ACHN (cell line): ENCODE results near the gene NBAS.

Experiments
- DNase-seq: peaks from one replicate; pipeline ENCODE4 v3.0.0-alpha.2; 2015
- in situ Hi-C: cut with HindIII; loops from 2 replicates; pipeline ENCODE4 v1.10.0; 2017; ENCODE audit warnings: low sequenced_read_pairs, low pct_ligation_motif_present, low pct_unique_long_range_greater_than_20kb

Gene NBAS

DNA sequence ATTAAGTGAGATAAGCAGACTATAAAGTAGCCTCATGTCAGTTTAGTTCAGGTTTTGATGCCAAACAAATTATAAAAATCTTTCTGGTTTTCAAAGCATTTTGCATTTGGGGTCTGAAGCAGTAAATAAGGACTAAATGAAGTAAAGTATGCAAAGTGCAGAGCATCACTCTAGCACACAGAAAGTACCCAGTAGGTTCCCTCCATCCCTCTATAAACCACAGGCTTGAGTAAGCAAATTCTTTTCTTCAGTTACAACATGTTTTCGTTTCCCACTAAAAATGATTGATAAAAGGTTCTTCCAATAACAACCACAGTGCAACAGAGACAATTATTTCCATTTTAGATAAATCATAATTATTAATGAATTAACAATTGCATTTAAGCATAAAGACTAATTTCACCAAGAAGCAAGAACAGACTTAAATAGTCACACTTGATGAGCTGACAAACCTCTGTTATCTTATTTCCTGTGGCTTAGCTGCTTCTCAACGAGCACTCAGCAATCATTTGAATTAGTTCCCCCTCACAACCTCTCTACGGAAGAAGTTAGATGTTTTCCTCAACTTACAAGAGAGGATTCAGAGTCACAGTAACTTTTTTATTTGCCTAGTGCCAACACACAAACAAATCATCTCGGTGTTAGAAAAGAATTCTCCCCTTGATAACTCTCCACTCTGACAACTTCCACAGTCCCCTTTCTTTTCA lies 249.8 kb downstream of the NBAS start:
- no peak for DNase-seq
- in situ Hi-C loops = no loop called here

DNA sequence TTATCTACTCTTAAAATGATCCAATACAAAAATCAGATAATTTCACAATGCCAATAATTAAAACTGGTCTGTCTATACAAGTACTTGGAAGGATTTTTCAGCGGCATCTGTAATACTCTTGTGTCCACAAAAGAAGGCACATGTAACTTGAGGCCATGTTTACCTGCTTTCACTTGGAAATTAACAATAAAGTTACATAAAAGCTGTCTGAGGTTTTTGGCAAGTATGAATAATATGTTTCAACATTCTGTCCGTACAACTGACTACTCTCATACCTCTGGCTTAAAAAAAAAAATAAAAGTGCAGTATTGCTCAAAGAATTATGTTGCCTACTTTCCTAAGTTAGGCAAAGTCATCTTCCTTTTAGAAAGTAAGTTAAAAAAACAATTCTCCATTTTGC lies 253.6 kb downstream of the NBAS start:
- in situ Hi-C loops = no loop called here
- no peak for DNase-seq

DNA sequence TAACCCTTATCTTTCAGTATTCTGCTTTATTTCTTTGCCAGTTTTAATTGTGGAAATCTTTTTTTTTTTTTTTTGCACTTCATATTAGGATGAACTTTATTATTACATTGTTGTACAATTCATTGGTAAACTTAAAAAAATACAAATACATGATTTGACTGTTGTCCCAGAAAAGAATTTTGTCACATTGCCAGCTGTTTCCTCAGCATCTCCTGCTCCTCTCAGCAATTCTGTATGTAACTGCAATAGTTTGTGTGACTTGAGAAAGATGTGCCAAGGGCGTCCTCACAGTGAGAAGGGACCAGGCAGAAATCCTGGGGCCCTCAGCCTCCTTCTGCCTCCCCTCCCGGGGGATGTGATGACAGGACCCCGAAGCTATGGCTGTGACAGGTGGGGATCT lies 254.4 kb downstream of the NBAS start:
- in situ Hi-C loops = no loop called here
- DNase-seq = no peak

DNA sequence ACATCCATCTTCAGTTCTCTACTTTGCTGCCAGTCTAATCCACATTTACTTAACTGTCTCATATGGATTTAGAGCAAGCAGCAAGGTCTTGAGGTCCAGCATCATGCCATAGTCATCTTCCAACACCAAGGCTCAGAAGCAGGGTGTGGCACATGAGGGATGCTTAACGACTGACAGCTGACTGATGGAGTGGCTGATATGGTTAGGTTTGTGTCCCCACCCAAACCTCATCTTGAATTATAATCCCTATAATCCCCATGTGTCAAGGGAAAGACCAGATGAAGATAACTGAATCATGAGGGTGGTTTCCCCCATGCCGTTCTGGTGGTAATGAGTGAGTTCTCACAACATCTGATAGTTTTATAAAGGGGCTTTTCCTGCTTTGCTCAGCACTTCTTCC lies 257.3 kb downstream of the NBAS start:
- in situ Hi-C loops = no loop called here

DNA sequence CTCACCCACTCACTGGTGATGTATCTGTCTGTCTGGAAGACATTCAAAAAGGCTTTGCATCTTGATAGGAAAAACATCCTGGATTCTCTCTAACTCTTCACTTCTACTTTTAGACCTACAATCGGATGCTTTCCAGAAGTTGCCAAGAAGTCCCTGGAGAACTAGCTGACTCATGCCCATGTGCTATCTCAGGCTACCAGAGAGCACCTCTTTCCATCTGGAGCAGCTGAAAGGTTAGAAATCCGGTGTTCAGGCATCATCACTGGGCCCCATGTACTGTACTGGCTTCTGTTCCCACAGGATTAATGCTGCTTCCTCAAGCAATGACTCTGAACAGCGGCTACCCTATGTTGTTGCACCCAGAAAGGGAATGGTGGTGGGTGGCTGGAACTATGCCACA lies 259.0 kb downstream of the NBAS start:
- no peak for DNase-seq
- in situ Hi-C loops = no loop called here

More for the DNA sequence above, 257.3 kb downstream of the NBAS start:
- no peak for DNase-seq

DNA sequence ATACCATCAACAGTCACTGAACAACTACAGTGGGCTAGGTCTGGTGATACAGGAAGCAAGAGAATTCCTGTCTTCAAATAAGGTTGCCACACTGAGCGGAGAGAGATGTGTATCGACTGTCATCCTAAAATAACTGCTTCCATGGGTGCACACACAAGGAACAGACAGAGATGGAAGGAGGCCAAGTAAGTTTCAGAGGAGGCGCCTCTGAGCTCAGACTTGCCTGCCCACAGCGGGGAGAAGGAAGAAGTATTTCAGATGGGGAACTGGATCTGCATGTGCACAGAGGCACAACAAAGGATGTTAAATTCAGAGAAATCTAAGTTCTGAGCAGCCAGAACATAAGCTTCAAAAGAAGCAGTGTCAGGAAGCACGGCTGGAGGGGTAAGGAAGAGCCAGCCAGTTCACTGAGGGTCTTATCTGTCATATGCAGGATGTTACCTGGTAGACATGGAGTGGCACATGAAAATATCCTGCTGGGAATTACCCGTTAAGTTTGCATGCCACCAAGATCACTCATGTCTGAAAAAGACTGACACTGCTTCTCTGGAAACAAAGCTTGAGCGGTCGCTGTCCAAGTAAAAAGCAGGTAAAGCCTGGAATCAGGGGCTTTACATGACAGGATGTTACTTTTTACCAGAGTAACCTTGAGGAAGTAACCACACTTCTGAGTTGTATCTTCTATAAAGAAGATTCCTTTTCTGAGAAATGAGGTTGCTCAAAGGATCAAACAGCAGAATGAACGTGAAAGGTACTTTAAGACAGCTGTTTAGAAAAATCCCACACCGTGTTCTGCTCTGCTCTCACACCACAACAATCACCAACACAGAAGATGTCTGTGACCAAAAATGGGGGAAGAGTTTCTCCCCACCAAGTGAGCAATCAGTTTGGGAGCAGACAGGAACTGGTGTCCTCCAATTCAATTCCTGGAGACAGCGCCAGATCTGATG lies 260.2 kb downstream of the NBAS start:
- in situ Hi-C loops = no loop called here
- DNase-seq = no peak

DNA sequence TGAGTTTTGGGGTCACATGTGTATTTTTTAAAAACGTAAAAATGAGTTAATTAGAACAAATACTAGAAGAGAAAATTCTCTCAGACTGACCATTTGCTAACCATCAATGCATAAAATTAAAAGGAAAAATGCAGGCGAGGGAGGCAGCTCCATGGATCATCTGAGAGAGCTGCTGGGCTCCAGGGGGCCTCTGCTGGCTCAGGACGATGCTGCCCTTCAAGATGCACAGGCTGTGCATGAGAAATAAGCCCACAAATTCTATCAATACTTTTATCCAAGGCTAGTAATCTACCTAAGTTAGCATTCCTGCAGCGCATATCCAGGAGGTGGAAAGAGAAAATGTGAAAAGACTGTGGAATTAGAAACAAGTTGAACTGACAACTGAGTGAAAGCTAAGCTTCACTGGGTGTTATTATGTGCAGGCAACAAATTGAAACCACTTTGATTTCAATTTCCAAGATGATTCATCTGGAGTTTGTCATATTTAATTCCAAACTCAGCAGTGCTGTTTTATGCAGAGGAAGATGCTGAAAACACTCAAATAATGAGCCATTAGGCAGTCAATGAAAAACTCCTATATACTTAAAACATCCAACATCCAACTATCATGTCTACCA lies 261.1 kb downstream of the NBAS start:
- in situ Hi-C loops = no loop called here
- no peak for DNase-seq

DNA sequence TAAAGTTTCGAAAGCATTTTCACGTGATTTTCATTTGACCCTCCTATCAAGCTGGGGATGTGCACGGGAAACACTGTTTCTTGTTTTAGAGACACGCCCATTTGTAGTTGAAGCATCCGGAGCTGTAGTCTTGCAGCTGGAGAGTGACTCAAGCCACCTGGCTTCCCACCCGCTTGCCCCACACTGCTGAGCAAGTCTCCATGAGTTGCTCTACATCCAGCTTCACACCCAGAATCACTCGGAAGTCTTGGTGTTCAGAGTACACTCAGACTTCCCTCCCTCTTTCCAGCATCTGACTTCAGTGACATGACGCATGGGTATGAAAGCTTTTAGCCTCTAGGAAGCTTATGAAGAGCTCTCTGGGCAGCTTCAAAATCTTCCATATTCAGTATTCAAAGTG lies 262.4 kb downstream of the NBAS start:
- no peak for DNase-seq
- in situ Hi-C loops = no loop called here

DNA sequence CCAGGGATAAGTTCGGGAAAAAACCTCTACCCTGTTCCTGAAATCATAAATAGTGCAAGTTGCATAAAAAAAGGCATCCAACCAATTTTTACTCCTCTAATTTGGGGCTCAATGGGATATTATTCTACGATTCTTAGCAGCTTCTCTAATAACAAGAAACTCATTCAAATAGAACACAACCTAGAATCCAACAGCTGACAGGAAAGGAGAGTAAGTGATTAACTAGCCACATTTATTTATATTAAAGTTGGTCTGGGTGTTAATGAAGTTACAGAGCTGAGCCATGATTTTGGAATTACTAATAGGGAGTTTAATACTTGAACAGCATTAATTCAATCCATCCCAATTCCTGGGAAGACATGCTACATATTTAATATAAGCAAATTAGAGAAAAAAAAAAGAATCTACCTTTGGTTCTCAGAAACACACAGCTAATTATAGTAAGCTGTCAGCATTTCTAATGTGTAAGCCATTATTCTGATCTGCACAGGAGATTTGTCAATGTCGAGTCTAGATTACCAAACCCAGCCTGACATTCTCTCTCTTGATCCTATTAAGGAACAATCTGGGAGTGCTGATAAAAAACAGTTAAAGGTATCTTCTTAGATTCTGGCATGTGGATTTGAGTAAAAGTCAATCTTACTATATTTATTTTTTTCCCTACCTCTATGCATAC lies 267.7 kb downstream of the NBAS start:
- DNase-seq = no peak

DNA sequence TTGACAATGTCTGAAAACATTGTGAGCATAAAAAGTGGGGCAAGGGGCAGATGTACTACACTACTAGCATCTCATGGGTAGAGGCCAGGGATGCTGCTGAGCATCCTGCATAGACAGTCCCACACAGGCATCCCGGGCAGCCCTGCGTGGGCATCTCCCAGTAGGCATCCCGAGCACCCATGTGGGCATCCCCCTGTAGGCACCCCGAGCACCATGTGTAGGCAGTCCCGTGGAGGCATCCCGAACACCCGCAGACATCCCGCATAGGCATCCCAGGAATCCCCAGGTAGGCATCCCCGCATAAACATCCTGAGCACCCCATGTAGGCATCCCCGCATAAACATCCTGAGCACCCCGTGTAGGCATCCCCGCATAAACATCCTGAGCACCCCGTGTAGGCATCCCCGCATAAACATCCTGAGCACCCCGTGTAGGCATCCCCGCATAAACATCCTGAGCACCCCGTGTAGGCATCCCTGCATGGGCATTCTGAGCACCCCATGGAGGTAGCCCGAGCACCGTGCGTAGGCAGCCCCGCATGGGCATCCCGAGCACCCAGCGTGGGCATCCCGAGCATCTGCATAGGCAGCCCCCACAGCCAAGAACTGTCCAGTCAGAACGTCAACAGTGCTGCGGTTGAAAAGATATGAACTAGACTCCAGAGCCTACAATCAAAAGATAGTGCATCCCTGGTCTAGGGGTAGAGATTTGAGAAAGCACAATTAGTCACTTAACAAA lies 273.5 kb downstream of the NBAS start:
- DNase-seq = no peak
- in situ Hi-C loops = no loop called here

More for the DNA sequence above, 267.7 kb downstream of the NBAS start:
- in situ Hi-C loops = no loop called here

DNA sequence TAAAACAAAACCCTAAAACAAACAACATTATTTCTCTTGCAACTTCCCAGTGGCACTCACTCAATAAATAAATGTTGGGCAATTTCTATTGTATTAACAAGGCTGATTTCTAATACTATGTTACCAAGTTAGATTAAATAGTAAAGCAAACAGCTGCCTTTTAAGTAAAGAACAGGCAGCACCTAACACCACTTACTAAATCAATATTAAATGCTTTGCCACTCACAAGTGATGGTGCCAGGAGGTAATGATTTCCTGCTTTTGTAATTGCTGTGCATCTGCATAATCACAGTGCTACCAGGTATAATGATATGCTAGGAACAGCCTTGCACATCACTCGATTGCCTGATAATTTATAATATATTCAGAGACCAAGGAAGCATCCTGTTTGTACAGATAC lies 276.5 kb downstream of the NBAS start:
- DNase-seq = no peak
- in situ Hi-C loops = no loop called here

DNA sequence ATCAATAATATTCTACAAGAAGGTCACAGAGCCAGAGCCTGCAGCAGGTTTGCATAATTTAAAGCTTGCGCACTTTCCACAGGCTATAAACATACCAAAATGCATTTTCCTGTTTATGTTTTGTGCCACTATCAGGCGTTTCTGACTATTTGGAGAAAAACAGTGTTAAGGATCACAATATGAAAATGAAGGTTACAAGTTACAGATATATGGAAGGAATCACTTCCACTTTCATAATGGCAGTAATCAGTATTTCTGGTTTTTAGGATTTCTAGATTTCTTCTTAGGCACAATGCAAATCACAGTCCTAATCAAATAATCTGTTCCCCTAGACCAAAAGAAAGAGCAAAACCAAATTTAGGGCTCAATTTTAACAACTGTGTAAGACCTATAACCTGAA lies 279.5 kb downstream of the NBAS start:
- in situ Hi-C loops = no loop called here
- DNase-seq = no peak

DNA sequence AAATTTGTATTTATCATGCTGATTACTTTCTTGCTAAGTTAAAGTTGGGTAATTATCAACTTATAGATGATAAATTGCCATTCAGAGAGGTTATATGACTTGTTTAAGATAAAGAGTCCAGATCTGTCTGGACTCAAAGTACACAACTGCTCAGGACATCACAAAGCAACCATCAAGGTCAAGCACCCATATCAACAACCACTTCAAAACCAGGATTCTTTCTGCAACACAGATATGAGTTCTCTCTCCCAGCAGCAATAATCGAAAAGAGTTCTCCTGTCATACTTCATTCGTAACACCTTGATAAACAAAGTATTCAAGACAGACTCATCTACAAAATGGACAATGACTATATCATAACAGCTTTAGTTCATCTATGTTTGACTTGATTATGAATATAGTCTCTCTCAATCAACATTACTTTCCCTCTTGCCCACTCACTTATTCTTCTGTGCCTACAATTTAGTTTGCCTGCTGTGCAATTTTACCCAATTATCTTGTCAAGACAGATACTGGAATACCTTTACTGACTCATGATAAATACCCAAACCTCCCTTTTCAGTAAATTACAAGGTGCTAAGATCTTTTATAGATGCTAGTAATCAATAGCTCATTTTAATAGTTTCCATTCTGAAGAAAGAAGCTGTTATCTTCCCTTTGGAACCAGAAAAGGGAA lies 281.8 kb downstream of the NBAS start:
- in situ Hi-C loops = no loop called here
- DNase-seq = no peak

DNA sequence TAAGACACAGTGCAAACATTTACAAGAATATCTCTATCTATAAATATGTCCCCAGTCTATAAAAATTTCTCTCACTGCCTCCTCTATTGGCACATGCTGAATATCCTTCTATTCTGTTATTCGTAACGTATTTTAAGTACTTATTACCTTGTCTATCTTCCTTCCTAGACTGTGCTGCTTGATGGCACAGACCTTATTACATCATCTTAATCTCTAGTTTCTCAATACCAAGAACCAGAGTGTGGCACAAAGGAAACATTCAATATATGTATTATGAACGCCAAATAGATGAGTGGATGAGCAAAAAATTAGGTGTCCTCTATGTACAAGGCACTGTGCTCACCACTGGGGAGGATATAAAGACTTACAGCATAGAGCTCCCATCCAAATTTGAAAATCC lies 282.8 kb downstream of the NBAS start:
- in situ Hi-C loops = no loop called here
- no peak for DNase-seq

DNA sequence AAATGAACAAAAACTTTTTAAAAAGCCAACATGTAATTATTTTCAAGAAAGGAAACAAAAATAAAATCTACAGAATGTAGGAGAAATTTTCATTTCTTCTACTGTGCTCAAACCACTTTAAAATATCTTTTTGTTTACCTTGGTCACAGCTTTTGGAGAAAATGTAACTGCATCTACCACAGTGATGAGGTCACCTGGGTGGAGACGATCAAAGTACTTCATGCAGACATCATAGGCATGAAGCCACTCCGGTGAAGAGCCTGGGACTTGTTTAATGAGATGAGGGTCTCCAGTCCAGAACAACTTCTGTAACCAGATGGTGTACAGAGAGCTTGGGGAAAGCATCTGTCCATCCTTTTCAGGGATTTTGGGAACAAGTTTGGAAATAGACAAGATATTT lies 285.8 kb downstream of the NBAS start:
- no peak for DNase-seq
- in situ Hi-C loops = no loop called here

DNA sequence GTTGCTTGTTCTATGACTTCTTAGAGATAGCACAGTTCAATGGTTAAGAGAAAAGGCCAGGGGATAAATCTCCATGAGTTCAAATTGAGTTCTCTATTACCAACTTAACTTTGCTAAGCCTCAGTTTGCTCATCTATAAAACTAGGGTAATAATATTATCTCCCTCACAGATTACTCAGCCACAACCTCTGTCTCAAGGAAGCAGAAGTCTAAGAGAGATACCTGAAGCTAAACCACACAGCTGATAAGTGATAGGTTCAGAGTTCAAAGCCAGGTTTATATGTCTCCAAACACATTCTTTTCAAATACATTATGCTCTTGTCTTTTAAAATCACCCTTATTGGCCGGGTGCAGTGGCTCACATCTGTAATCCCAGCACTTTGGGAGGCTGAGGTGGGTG lies 287.7 kb downstream of the NBAS start:
- in situ Hi-C loops = no loop called here
- no peak for DNase-seq

DNA sequence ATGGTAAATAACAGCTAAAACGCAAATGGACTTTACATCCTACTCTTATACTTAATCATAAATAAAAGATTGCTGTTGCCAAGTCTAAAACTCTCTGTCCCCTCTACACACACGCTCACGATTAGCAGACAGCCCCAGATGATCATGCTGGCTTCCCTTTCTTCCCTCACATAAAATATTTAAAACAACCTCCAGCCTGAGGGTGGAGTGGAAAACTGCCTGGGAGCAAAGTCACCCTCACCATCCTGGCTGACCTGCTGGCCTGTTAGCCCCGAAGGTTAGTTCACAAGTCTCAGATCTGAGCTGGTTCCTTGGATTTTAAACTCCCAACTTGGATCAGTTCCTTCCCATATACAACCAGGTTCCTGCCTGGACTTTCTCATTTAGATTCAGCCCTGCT lies 288.2 kb downstream of the NBAS start:
- in situ Hi-C loops = no loop called here
- DNase-seq = no peak
